ENCODE measurements around the gene FHOD3.

- no peak for TF ChIP-seq CTCF (conservative IDR thresholded peaks at IDR 0.05; ENCODE audit: low read depth, low read length)
- TF ChIP-seq POLR2A (IDR thresholded peaks at IDR 0.05; ENCODE audit: low read depth, low read length): no peak
- TF ChIP-seq CEBPB (IDR thresholded peaks at IDR 0.05; ENCODE audit: low read depth, low read length): no peak
- TF ChIP-seq BHLHE40 (IDR thresholded peaks at IDR 0.05; ENCODE audit: low read depth, low read length): no peak
- TF ChIP-seq RFX5 (IDR thresholded peaks at IDR 0.05; ENCODE audit: low read depth, low read length): no peak
- TF ChIP-seq RCOR1 (IDR thresholded peaks at IDR 0.05; ENCODE audit: insufficient replicate concordance, low read length): no peak
- TF ChIP-seq, protein P1, sequence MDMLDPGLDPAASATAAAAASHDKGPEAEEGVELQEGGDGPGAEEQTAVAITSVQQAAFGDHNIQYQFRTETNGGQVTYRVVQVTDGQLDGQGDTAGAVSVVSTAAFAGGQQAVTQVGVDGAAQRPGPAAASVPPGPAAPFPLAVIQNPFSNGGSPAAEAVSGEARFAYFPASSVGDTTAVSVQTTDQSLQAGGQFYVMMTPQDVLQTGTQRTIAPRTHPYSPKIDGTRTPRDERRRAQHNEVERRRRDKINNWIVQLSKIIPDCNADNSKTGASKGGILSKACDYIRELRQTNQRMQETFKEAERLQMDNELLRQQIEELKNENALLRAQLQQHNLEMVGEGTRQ (IDR thresholded peaks at IDR 0.05; ENCODE audit: low read depth, low read length): no peak
- no peak for TF ChIP-seq SMC3 (IDR thresholded peaks at IDR 0.05; ENCODE audit: low read depth, low read length)
- TF ChIP-seq MAFK (IDR thresholded peaks at IDR 0.05; ENCODE audit: low read depth, low read length): no peak
- TF ChIP-seq RAD21 (IDR thresholded peaks at IDR 0.05; ENCODE audit: low read length): no peak
- TF ChIP-seq MAZ (IDR thresholded peaks at IDR 0.05; ENCODE audit: borderline replicate concordance, low read depth, low read length): no peak
- no peak for TF ChIP-seq MXI1 (IDR thresholded peaks at IDR 0.05; ENCODE audit: borderline replicate concordance, low read depth, low read length)
- no peak for TF ChIP-seq FOS (IDR thresholded peaks at IDR 0.05; ENCODE audit: low read depth, low read length)
- TF ChIP-seq ELK1 (IDR thresholded peaks at IDR 0.05; ENCODE audit: borderline replicate concordance, low read depth, low read length): no peak
Observed at GRCh38 chr18:36798738-36799473, 501.4 kb downstream of the FHOD3 start.

Data from IMR-90 (cell line).